WTC11 (cell line): ENCODE results near the gene ZNF57.

ENCODE experiments used
- ATF1 ChIP-seq: sonication (generic); formaldehyde crosslinking; IDR thresholded peaks from 2 replicates; pipeline ENCODE4 v1.8.1; 2023; ENCODE audit warnings: mild to moderate bottlenecking, moderate library complexity, missing genetic modification reagents
- ATF6 ChIP-seq: sonication (generic); formaldehyde crosslinking; IDR thresholded peaks from 2 replicates; pipeline ENCODE4 v1.8.1; 2023; ENCODE audit warnings: mild to moderate bottlenecking, missing genetic modification reagents
- CREB1 ChIP-seq: sonication (generic); formaldehyde crosslinking; IDR thresholded peaks from 2 replicates; pipeline ENCODE4 v1.8.0; 2023; ENCODE audit warnings: mild to moderate bottlenecking, missing genetic modification reagents
- CTCF ChIP-seq: fragments of 200-600 bp; IDR thresholded peaks from 2 replicates; pipeline ENCODE4 v1.8.0; 2022; ENCODE audit warnings: antibody characterized with exemption
- JUN ChIP-seq: sonication (generic); formaldehyde crosslinking; IDR thresholded peaks from 2 replicates; pipeline ENCODE4 v1.8.0; 2023; ENCODE audit warnings: mild to moderate bottlenecking, missing genetic modification reagents
- KAT7 ChIP-seq: sonication (generic); formaldehyde crosslinking; IDR thresholded peaks from 2 replicates; pipeline ENCODE4 v1.8.1; 2023; ENCODE audit warnings: missing genetic modification reagents, mild to moderate bottlenecking, borderline replicate concordance
- MXD4 ChIP-seq: fragments of 250-450 bp; sonication (Bioruptor Pico); IDR thresholded peaks from 2 replicates; pipeline ENCODE4 v1.8.0; 2021; ENCODE audit warnings: mild to moderate bottlenecking, moderate library complexity, borderline replicate concordance
- MYBL2 ChIP-seq: sonication (generic); formaldehyde crosslinking; IDR thresholded peaks from 2 replicates; pipeline ENCODE4 v1.8.1; 2023; ENCODE audit warnings: mild to moderate bottlenecking, moderate library complexity, missing genetic modification reagents
- ZNF138 ChIP-seq: sonication (generic); formaldehyde crosslinking; conservative IDR thresholded peaks from 2 replicates; pipeline ENCODE4 v1.8.1; 2022; ENCODE audit warnings: mild to moderate bottlenecking, moderate library complexity, missing genetic modification reagents

- TF ChIP-seq MXD4 (CRISPR knock-in tag) (no peak), JUN (CRISPR knock-in tag) (no peak), KAT7 (CRISPR knock-in tag) (no peak), ZNF138 (CRISPR knock-in tag) (no peak), CTCF (no peak), ATF1 (CRISPR knock-in tag) (no peak), MYBL2 (CRISPR knock-in tag) (no peak), ATF6 (CRISPR knock-in tag) (no peak), CREB1 (no peak)
Observed at GRCh38 chr19:2912306-2912705, 11.6 kb downstream of the ZNF57 start.
